ENCODE data around the gene NSA2.

Gene NSA2

GRCh38 chr5:74801197-74801596, 34.1 kb downstream of the NSA2 start:
- H3K27ac ChIP-seq (ENCODE audit: insufficient read depth, low read depth, low read length, poor library complexity, severe bottlenecking) = no peak overlapping the region
- no peaks in the 10 kb centered on the region for H3K27me3 ChIP-seq (ENCODE audit: control insufficient read depth, insufficient read depth, low read length, poor library complexity, severe bottlenecking)
- H3K4me1 ChIP-seq (ENCODE audit: control insufficient read depth, insufficient read depth, low read length) = no peaks in the 10 kb centered on the region
- no peaks in the 10 kb centered on the region for H3K9me3 ChIP-seq (ENCODE audit: control insufficient read depth, low read length)
- no peak overlapping the region for H3K4me3 ChIP-seq (ENCODE audit: insufficient read depth, low read depth, low read length)
- no peaks in the 10 kb centered on the region for H3K36me3 ChIP-seq (ENCODE audit: control insufficient read depth, insufficient read depth, low read length)
- 90 to 95% methylated on average over 2 to 3 of the region's 3 CpGs for WGBS, 2 experiments

GRCh38 chr5:74801941-74802340, 34.9 kb downstream of the NSA2 start:
- no peaks in the 10 kb centered on the region for H3K27me3 ChIP-seq (ENCODE audit: control insufficient read depth, insufficient read depth, low read length, poor library complexity, severe bottlenecking)
- WGBS, 2 experiments = 80 to 89% methylated on average over 1 of the region's 1 CpG
- H3K36me3 ChIP-seq (ENCODE audit: control insufficient read depth, insufficient read depth, low read length) = no peaks in the 10 kb centered on the region
- H3K4me3 ChIP-seq (ENCODE audit: insufficient read depth, low read depth, low read length) = no peak overlapping the region
- no peaks in the 10 kb centered on the region for H3K4me1 ChIP-seq (ENCODE audit: control insufficient read depth, insufficient read depth, low read length)
- no peak overlapping the region for H3K27ac ChIP-seq (ENCODE audit: insufficient read depth, low read depth, low read length, poor library complexity, severe bottlenecking)
- no peaks in the 10 kb centered on the region for H3K9me3 ChIP-seq (ENCODE audit: control insufficient read depth, low read length)

- Histone ChIP-seq H3K4me1 (ENCODE audit: control insufficient read depth, insufficient read depth, low read length) (no peaks in the 10 kb centered on the region), H3K27ac (ENCODE audit: insufficient read depth, low read depth, low read length, poor library complexity, severe bottlenecking) (no peak overlapping the region), H3K36me3 (ENCODE audit: control insufficient read depth, insufficient read depth, low read length) (no peaks in the 10 kb centered on the region), H3K4me3 (ENCODE audit: insufficient read depth, low read depth, low read length) (no peak overlapping the region), H3K9me3 (ENCODE audit: control insufficient read depth, low read length) (no peaks in the 10 kb centered on the region), H3K27me3 (ENCODE audit: control insufficient read depth, insufficient read depth, low read length, poor library complexity, severe bottlenecking) (no peaks in the 10 kb centered on the region)
- 93 to 98% methylated on average over 4 of the region's 4 CpGs for WGBS, 2 experiments
Observed at GRCh38 chr5:74810915-74811314, 43.9 kb downstream of the NSA2 start.

DNA sequence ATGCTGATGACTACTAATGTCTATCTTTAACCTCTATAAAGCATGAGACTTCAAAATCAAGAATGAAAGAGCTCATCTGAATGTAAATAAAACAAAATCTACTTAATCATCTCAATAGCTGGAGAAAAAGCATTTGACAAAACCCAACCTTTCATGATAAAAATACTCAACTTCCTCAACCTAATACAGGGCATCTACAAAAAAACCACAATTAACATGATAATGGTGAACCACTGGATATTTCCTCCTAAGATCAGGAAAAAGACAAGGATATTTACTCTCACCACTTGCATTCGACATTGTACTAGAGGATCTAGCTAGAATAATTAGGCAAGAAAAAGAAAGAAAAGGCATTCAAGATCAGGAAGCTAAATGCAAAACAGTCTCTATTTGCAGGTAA, 49.8 kb downstream of the NSA2 start:
- H3K9me3 ChIP-seq (ENCODE audit: control insufficient read depth, low read length) = no peaks in the 10 kb centered on the region
- H3K4me3 ChIP-seq (ENCODE audit: insufficient read depth, low read depth, low read length) = no peak overlapping the region
- WGBS, 2 experiments = 0% methylated on average over 1 of the region's 1 CpG

DNA sequence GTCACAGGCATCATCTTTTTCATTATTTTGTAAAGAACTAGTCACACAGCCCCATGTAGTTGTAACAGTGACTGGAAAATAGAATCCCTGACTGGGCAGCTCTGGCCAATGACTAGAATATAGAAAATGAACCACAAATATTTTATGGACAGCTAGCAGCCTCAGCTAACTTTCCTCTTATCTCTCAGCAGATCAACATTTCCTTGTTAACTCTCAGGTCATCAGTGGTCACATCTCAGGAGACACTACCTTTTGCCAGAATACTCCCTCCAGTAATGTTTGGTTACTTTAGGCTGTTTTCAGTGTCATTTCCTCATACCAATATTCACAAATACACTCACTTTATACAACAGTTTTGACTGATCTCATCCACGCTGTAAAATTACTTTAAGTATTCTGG, 55.2 kb downstream of the NSA2 start:
- no peaks in the 10 kb centered on the region for H3K27me3 ChIP-seq (ENCODE audit: control insufficient read depth, insufficient read depth, low read length, poor library complexity, severe bottlenecking)
- no peaks in the 10 kb centered on the region for H3K4me1 ChIP-seq (ENCODE audit: control insufficient read depth, insufficient read depth, low read length)
- H3K9me3 ChIP-seq (ENCODE audit: control insufficient read depth, low read length) = no peaks in the 10 kb centered on the region
- no peaks in the 10 kb centered on the region for H3K36me3 ChIP-seq (ENCODE audit: control insufficient read depth, insufficient read depth, low read length)
- H3K27ac ChIP-seq (ENCODE audit: insufficient read depth, low read depth, low read length, poor library complexity, severe bottlenecking) = no peak overlapping the region
- 89 to 100% methylated on average over 1 of the region's 1 CpG for WGBS, 2 experiments
- no peak overlapping the region for H3K4me3 ChIP-seq (ENCODE audit: insufficient read depth, low read depth, low read length)

More for the DNA sequence above, 49.8 kb downstream of the NSA2 start:
- Histone ChIP-seq H3K36me3 (ENCODE audit: control insufficient read depth, insufficient read depth, low read length) (no peaks in the 10 kb centered on the region), H3K4me1 (ENCODE audit: control insufficient read depth, insufficient read depth, low read length) (no peaks in the 10 kb centered on the region), H3K27me3 (ENCODE audit: control insufficient read depth, insufficient read depth, low read length, poor library complexity, severe bottlenecking) (no peaks in the 10 kb centered on the region), H3K27ac (ENCODE audit: insufficient read depth, low read depth, low read length, poor library complexity, severe bottlenecking) (no peak overlapping the region)

DNA sequence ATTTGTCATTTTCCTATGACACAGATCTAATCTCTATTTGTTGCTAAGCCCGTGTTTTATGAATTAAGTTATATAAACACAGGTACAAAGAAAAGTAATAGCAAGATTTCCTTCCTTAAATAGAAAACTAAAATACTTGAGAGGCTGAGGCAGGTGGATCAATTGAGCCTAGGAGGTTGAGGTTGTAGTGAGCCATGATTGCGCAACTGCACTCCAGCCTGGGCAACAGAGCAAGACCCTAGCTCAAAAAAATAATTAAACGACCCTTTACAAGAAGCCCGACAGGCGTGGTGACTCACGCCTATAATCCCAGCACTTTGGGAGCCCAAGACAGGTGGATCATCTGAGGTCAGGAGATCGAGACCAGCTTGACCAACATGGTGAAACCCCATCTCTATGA, 62.4 kb downstream of the NSA2 start:
- Histone ChIP-seq H3K4me3 (ENCODE audit: insufficient read depth, low read depth, low read length) (no peak overlapping the region), H3K27ac (ENCODE audit: insufficient read depth, low read depth, low read length, poor library complexity, severe bottlenecking) (no peak overlapping the region), H3K4me1 (ENCODE audit: control insufficient read depth, insufficient read depth, low read length) (no peaks in the 10 kb centered on the region), H3K36me3 (ENCODE audit: control insufficient read depth, insufficient read depth, low read length) (no peaks in the 10 kb centered on the region), H3K27me3 (ENCODE audit: control insufficient read depth, insufficient read depth, low read length, poor library complexity, severe bottlenecking) (no peaks in the 10 kb centered on the region), H3K9me3 (ENCODE audit: control insufficient read depth, low read length) (no peaks in the 10 kb centered on the region)
- WGBS, 2 experiments = 93 to 95% methylated on average over 6 to 7 of the region's 7 CpGs

All from ectodermal cell (in vitro differentiated cells).